Dermis microvascular lymphatic vessel endothelial cell (primary cell): ENCODE data around the gene NWD2. TPM values are rescaled to one million over a fixed set of nuclear protein-coding genes. Genes with fewer than 3 reads are reported as not detected.
A peak's percentile ranks its signal among the peaks of the same experiment; 100 is the strongest.

Experiments
- DNase-seq, 2 donors: peaks; one replicate each; pipeline versions ENCODE4 v3.0.0 to v3.0.0-alpha.2; 2010; ENCODE audit warnings: low read depth in 2 of 2
- total RNA-seq: library from RNA; depleted of rRNA; stranded (reverse); fragments of >200 nt; gene quantifications from 2 replicates; pipeline ENCODE4 v1.2.1, GENCODE V29; 2014

The NWD2 gene
- total RNA-seq, 1 donor from 2014 or later, result not detected

GRCh38 chr4:37279894-37280592 is 35.5 kb downstream of the NWD2 start:
- DNase-seq, result no peak

GRCh38 chr4:37299468-37299867 is 54.9 kb downstream of the NWD2 start:
- DNase-seq, result no peak

GRCh38 chr4:37304612-37305011 is 60.1 kb downstream of the NWD2 start:
- DNase-seq, result no peak

GRCh38 chr4:37305984-37306383 is 61.4 kb downstream of the NWD2 start:
- no peak for DNase-seq

GRCh38 chr4:37317104-37317643 is 72.6 kb downstream of the NWD2 start:
- DNase-seq, result no peak

GRCh38 chr4:37320513-37321235 is 76.1 kb downstream of the NWD2 start:
- no peak for DNase-seq

GRCh38 chr4:37322122-37322521 is 77.6 kb downstream of the NWD2 start:
- no peak for DNase-seq

- no peak for DNase-seq
These were observed 80.0 kb downstream of the NWD2 start for GRCh38 chr4:37324546-37324945.

- no peak for DNase-seq
These were observed 82.3 kb downstream of the NWD2 start for GRCh38 chr4:37326852-37327251.

GRCh38 chr4:37338972-37339371 is 94.4 kb downstream of the NWD2 start:
- DNase-seq, result no peak

- DNase-seq, result no peak
These were observed 114.2 kb downstream of the NWD2 start for GRCh38 chr4:37358748-37359147.

- DNase-seq, result no peak
These were observed 114.7 kb downstream of the NWD2 start for GRCh38 chr4:37359261-37359660.

GRCh38 chr4:37365888-37366287 is 121.3 kb downstream of the NWD2 start:
- DNase-seq, result no peak

- DNase-seq, result no peak
These were observed 123.4 kb downstream of the NWD2 start for GRCh38 chr4:37367901-37368300.

- DNase-seq, result no peak
These were observed 125.5 kb downstream of the NWD2 start for GRCh38 chr4:37370052-37370451.

- no peak for DNase-seq
These were observed 136.6 kb downstream of the NWD2 start for GRCh38 chr4:37381040-37381668.

- peak; percentile 2 to 14 for DNase-seq
These were observed 139.2 kb downstream of the NWD2 start for GRCh38 chr4:37383579-37384229.

- no peak for DNase-seq
These were observed 140.9 kb downstream of the NWD2 start for GRCh38 chr4:37385424-37385823.

GRCh38 chr4:37388681-37389365 is 144.3 kb downstream of the NWD2 start:
- no peak for DNase-seq

GRCh38 chr4:37389366-37389765 is 144.8 kb downstream of the NWD2 start:
- no peak for DNase-seq

GRCh38 chr4:37389967-37390580 is 145.5 kb downstream of the NWD2 start:
- peak; percentile 28 to 45 for DNase-seq
